ENCODE results near the gene MSH5. TPM values are rescaled to one million over a fixed set of nuclear protein-coding genes. Genes with fewer than 3 reads are reported as not detected.

The MSH5 gene
- total and polyA plus RNA-seq, 9 of the 15 experiments (the other 6 are each of a cell fraction or from before 2014, with no cell fraction given), result 12.5 to 104 (median 46.6) TPM

- TF ChIP-seq ZNF197 (CRISPR knock-in tag; IDR thresholded peaks at IDR 0.05; ENCODE audit: low read depth) (no peak), BDP1 (IDR thresholded peaks at IDR 0.05; ENCODE audit: insufficient read depth, insufficient read length) (no peak), ARID4B (CRISPR knock-in tag; IDR thresholded peaks at IDR 0.05) (no peak), ZNF445 (CRISPR knock-in tag; IDR thresholded peaks at IDR 0.05; ENCODE audit: low read depth) (no peak), DDX20 (tag; IDR thresholded peaks at IDR 0.05; ENCODE audit: low read depth) (no peak), SMAD1 (IDR thresholded peaks at IDR 0.05; ENCODE audit: low read depth, low read length, partially characterized antibody) (no peak), PCBP1 (IDR thresholded peaks at IDR 0.05; ENCODE audit: low read depth, low read length, poor library complexity, severe bottlenecking) (no peak), MAZ (CRISPR knock-in tag; conservative IDR thresholded peaks at IDR 0.05 in 1 of 2, IDR thresholded peaks at IDR 0.05 in 1 of 2) (peak in 1 of 2 experiments; percentile 7; a peak in 2 of 4 replicates), TRIM25 (IDR thresholded peaks at IDR 0.05; ENCODE audit: borderline replicate concordance) (peak; percentile 76; the same call in 1 of the 2 replicates), ZBTB1 (CRISPR knock-in tag; IDR thresholded peaks at IDR 0.05; ENCODE audit: borderline replicate concordance, low read depth) (0 out of 2 replicates have a peak, but pooled peaks have one; percentile 63), KAT7 (CRISPR knock-in tag; IDR thresholded peaks at IDR 0.05; ENCODE audit: borderline replicate concordance) (peak; percentile 46; the same call in 1 of the 2 replicates), ARID3B (CRISPR knock-in tag; IDR thresholded peaks at IDR 0.05; ENCODE audit: borderline replicate concordance) (0 out of 2 replicates have a peak, but pooled peaks have one; percentile 30)
- TF ChIP-seq, protein P1, sequence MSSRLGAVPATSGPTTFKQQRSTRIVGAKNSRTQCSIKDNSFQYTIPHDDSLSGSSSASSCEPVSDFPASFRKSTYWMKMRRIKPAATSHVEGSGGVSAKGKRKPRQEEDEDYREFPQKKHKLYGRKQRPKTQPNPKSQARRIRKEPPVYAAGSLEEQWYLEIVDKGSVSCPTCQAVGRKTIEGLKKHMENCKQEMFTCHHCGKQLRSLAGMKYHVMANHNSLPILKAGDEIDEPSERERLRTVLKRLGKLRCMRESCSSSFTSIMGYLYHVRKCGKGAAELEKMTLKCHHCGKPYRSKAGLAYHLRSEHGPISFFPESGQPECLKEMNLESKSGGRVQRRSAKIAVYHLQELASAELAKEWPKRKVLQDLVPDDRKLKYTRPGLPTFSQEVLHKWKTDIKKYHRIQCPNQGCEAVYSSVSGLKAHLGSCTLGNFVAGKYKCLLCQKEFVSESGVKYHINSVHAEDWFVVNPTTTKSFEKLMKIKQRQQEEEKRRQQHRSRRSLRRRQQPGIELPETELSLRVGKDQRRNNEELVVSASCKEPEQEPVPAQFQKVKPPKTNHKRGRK (tag; IDR thresholded peaks at IDR 0.05), result no peak
- TF ChIP-seq, protein P2, sequence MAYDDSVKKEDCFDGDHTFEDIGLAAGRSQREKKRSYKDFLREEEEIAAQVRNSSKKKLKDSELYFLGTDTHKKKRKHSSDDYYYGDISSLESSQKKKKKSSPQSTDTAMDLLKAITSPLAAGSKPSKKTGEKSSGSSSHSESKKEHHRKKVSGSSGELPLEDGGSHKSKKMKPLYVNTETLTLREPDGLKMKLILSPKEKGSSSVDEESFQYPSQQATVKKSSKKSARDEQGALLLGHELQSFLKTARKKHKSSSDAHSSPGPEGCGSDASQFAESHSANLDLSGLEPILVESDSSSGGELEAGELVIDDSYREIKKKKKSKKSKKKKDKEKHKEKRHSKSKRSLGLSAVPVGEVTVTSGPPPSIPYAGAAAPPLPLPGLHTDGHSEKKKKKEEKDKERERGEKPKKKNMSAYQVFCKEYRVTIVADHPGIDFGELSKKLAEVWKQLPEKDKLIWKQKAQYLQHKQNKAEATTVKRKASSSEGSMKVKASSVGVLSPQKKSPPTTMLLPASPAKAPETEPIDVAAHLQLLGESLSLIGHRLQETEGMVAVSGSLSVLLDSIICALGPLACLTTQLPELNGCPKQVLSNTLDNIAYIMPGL (CRISPR knock-in tag; IDR thresholded peaks at IDR 0.05), result no peak
These were observed 55.2 kb downstream of the MSH5 start (continued) for GRCh38 chr6:31794866-31795615.
